ENCODE results near the gene TBC1D2. TPM values are rescaled to one million over a fixed set of nuclear protein-coding genes. Genes with fewer than 3 reads are reported as not detected.

TBC1D2 gene
- total and polyA plus RNA-seq, 2 of the 13 experiments (the other 11 are each of a cell fraction or from before 2014, with no cell fraction given), result 2.0 to 2.8 TPM

GRCh38 chr9:98158071-98158831, 97.2 kb downstream of the TBC1D2 start (continued):
- TF ChIP-seq ZBTB40 (IDR thresholded peaks at IDR 0.05) (no peak), ZBTB40 (CRISPR knock-in tag; IDR thresholded peaks at IDR 0.05) (no peak), ZNF256 (CRISPR knock-in tag; conservative IDR thresholded peaks at IDR 0.05) (no peak), ZBTB42 (CRISPR knock-in tag; IDR thresholded peaks at IDR 0.05) (no peak), ZNF577 (CRISPR knock-in tag; IDR thresholded peaks at IDR 0.05; ENCODE audit: borderline replicate concordance, low read depth) (no peak), SALL2 (CRISPR knock-in tag; IDR thresholded peaks at IDR 0.05) (peak; percentile 13; the same call in 1 of the 2 replicates), ZNF800 (CRISPR knock-in tag; IDR thresholded peaks at IDR 0.05) (no peak), NONO (IDR thresholded peaks at IDR 0.05) (no peak), NONO (CRISPR knock-in tag; conservative IDR thresholded peaks at IDR 0.05) (no peak), ZNF281 (CRISPR knock-in tag; IDR thresholded peaks at IDR 0.05; ENCODE audit: borderline replicate concordance) (no peak; the same call in 1 of the 2 replicates)
- TF ChIP-seq, protein P1, sequence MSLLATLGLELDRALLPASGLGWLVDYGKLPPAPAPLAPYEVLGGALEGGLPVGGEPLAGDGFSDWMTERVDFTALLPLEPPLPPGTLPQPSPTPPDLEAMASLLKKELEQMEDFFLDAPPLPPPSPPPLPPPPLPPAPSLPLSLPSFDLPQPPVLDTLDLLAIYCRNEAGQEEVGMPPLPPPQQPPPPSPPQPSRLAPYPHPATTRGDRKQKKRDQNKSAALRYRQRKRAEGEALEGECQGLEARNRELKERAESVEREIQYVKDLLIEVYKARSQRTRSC (CRISPR knock-in tag; IDR thresholded peaks at IDR 0.05; ENCODE audit: low read depth), result no peak
- TF ChIP-seq, protein P2, sequence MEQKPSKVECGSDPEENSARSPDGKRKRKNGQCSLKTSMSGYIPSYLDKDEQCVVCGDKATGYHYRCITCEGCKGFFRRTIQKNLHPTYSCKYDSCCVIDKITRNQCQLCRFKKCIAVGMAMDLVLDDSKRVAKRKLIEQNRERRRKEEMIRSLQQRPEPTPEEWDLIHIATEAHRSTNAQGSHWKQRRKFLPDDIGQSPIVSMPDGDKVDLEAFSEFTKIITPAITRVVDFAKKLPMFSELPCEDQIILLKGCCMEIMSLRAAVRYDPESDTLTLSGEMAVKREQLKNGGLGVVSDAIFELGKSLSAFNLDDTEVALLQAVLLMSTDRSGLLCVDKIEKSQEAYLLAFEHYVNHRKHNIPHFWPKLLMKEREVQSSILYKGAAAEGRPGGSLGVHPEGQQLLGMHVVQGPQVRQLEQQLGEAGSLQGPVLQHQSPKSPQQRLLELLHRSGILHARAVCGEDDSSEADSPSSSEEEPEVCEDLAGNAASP (CRISPR knock-in tag; IDR thresholded peaks at IDR 0.05; ENCODE audit: borderline replicate concordance), result peak; percentile 76; the same call in 1 of the 2 replicates

All from HepG2 (cell line).